Measurements from ENCODE around the gene RNF213.

RNF213 gene

DNA sequence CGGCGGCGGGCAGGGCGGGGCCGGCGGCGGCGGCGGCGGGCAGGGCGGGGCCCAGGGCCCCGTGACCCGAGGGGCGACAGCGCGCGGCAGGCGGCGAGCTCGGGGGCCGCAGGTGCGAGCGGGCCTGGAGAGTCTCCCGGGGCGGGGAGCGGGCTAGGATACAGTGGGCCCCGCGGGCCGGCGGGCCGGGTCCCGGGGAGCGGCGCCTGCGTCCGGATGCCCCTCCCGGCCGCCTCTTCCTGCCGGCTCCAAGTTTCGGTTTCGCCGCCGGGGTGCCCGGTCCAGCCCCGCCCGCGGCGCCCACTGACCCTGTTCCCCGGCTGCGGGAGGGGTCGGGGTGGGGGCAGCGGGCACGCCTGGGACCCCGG is at the start of gene RNF213:
TSS of gene RNF213 (plus strand) at position 62 of the 368 bp plus-strand sequence. CDS start 2,830 bp downstream, outside the sequence.
- peak within 1 kb of the TSS; percentile 84 to 85 for H3K4me3 ChIP-seq (ENCODE audit: low read length in 2 of 2)
- no peaks in the 10 kb centered on the region for H3K9me3 ChIP-seq (ENCODE audit: control insufficient read depth in 2 of 2, low read length in 2 of 2)
- peaks cover 46 to 52% of the 10 kb centered on the region in 2 donors for H3K4me1 ChIP-seq (ENCODE audit: control insufficient read depth in 2 of 2, insufficient read depth in 2 of 2, low read length in 2 of 2)
- H3K36me3 ChIP-seq (ENCODE audit: control insufficient read depth in 2 of 2, insufficient read depth in 2 of 2, low read length in 2 of 2): peaks cover 1 to 4% of the 10 kb centered on the region in 2 donors
- H3K27ac ChIP-seq (ENCODE audit: low read depth in 2 of 2, low read length in 2 of 2): peak within 1 kb of the TSS; percentile 96
- H3K27me3 ChIP-seq (ENCODE audit: control insufficient read depth in 2 of 2, insufficient read depth in 2 of 2, low read length in 2 of 2): no peaks in the 10 kb centered on the region
- peak within 1 kb of the TSS; percentile 85 to 91 for H3K9ac ChIP-seq (ENCODE audit: low read depth in 1 of 2, low read length in 2 of 2)

DNA sequence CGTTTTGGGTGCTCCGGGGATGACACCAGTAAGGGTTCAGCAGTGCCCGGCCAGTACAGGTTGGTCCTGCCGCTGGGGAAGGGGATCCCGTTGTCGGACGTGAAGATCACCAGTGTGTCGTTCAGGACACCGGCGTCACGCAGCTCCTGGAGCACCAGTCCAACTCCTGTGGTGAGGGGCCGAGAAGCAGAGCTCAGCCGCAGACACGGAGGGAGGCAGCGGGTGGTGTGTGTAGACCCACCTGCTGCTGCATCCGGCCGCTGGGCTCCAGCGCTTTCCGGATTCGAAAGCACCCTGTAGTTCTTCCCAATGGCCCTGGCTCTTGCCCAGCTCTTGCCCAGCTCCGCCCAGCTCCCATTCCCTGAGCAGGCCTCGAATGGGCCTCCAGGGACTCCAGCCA is 48.5 kb upstream of the RNF213 start:
- Histone ChIP-seq H3K4me1 (ENCODE audit: control insufficient read depth in 2 of 2, insufficient read depth in 2 of 2, low read length in 2 of 2) (no peaks in the 10 kb centered on the region), H3K9ac (ENCODE audit: low read depth in 1 of 2, low read length in 2 of 2) (no peak overlapping the region), H3K27ac (ENCODE audit: low read depth in 2 of 2, low read length in 2 of 2) (no peak overlapping the region), H3K27me3 (ENCODE audit: control insufficient read depth in 2 of 2, insufficient read depth in 2 of 2, low read length in 2 of 2) (no peaks in the 10 kb centered on the region), H3K9me3 (ENCODE audit: control insufficient read depth in 2 of 2, low read length in 2 of 2) (no peaks in the 10 kb centered on the region), H3K36me3 (ENCODE audit: control insufficient read depth in 2 of 2, insufficient read depth in 2 of 2, low read length in 2 of 2) (peaks cover 26 to 52% of the 10 kb centered on the region in 2 donors), H3K4me3 (ENCODE audit: low read length in 2 of 2) (no peak overlapping the region)

DNA sequence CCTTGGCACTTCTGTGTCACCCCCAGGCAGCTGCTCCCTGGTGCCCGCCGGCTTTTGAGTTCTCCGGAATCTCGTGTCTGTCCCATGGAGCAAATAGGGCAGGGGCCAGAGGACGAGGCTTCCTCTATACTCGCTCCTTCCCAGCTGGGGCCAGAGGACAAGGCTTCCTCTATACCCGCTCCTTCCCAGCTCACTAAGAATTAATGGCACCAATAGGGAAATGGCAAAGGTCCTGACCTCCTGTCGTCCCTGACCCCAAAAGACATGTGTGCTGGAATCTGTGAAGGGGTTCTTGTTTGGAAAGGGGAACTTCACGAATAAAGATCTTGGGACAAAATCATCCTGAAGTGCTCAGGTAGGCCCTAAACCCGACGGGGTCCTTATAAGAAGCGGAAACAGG is 48.1 kb upstream of the RNF213 start:
- Histone ChIP-seq H3K9ac (ENCODE audit: low read depth in 1 of 2, low read length in 2 of 2) (no peak overlapping the region), H3K27ac (ENCODE audit: low read depth in 2 of 2, low read length in 2 of 2) (no peak overlapping the region), H3K4me1 (ENCODE audit: control insufficient read depth in 2 of 2, insufficient read depth in 2 of 2, low read length in 2 of 2) (no peaks in the 10 kb centered on the region), H3K36me3 (ENCODE audit: control insufficient read depth in 2 of 2, insufficient read depth in 2 of 2, low read length in 2 of 2) (peaks cover 30 to 56% of the 10 kb centered on the region in 2 donors), H3K4me3 (ENCODE audit: low read length in 2 of 2) (no peak overlapping the region), H3K27me3 (ENCODE audit: control insufficient read depth in 2 of 2, insufficient read depth in 2 of 2, low read length in 2 of 2) (no peaks in the 10 kb centered on the region), H3K9me3 (ENCODE audit: control insufficient read depth in 2 of 2, low read length in 2 of 2) (no peaks in the 10 kb centered on the region)

DNA sequence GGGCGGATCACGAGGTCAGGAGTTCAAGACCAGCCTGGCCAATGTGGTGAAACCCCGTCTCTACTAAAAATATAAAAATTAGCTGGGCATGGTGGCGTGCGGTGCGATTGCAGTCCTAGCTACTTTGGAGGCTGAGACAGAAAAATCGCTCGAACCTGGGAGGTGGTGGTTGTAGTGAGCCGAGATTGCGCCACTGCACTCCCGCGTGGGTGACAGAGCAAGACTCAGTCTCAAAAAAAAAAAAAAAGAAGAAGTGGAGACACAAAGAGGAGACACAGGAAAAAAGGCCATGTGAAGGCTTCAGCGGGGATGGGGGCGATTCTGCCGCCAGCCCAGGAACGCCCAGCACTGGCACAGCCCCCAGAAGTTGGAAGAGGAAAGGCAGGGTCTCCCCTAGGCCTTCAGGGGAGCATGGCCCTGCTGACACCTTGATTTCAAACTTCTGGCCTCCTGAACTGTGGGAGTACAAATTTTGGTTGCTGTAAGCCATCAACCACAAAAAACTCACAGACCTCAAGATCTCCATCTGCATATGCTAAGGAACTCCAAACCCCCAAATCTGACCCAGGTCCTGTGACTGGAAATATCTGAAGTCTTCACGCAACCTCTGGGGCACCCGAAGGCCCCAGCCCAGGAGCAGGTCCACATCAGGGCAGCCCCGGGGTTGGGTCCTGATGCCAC is 47.5 kb upstream of the RNF213 start:
- Histone ChIP-seq H3K27me3 (ENCODE audit: control insufficient read depth in 2 of 2, insufficient read depth in 2 of 2, low read length in 2 of 2) (no peaks in the 10 kb centered on the region), H3K27ac (ENCODE audit: low read depth in 2 of 2, low read length in 2 of 2) (no peak overlapping the region), H3K4me1 (ENCODE audit: control insufficient read depth in 2 of 2, insufficient read depth in 2 of 2, low read length in 2 of 2) (no peaks in the 10 kb centered on the region), H3K36me3 (ENCODE audit: control insufficient read depth in 2 of 2, insufficient read depth in 2 of 2, low read length in 2 of 2) (peaks cover 32 to 60% of the 10 kb centered on the region in 2 donors), H3K9me3 (ENCODE audit: control insufficient read depth in 2 of 2, low read length in 2 of 2) (no peaks in the 10 kb centered on the region), H3K9ac (ENCODE audit: low read depth in 1 of 2, low read length in 2 of 2) (no peak overlapping the region), H3K4me3 (ENCODE audit: low read length in 2 of 2) (no peak overlapping the region)

DNA sequence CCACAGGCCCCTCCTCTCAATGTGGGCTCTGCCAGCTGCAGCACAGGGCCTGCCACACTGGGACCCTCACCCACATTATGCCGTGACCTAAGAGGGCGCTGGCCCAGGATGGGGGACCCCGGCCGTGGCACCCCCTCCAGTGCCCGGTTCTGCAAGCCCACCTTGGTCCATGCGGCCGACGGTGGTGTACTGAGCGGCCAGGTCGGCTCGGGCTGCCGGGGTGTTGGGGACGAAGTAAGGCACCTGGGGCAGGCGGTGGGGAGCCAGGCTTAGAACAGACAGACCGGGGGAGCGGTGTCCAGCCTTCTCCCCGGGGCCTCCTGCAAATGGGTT is 47.0 kb upstream of the RNF213 start:
- Histone ChIP-seq H3K9me3 (ENCODE audit: control insufficient read depth in 2 of 2, low read length in 2 of 2) (no peaks in the 10 kb centered on the region), H3K4me3 (ENCODE audit: low read length in 2 of 2) (no peak overlapping the region), H3K27ac (ENCODE audit: low read depth in 2 of 2, low read length in 2 of 2) (no peak overlapping the region), H3K9ac (ENCODE audit: low read depth in 1 of 2, low read length in 2 of 2) (no peak overlapping the region), H3K4me1 (ENCODE audit: control insufficient read depth in 2 of 2, insufficient read depth in 2 of 2, low read length in 2 of 2) (peaks cover 0 to 4% of the 10 kb centered on the region in 2 donors), H3K27me3 (ENCODE audit: control insufficient read depth in 2 of 2, insufficient read depth in 2 of 2, low read length in 2 of 2) (no peaks in the 10 kb centered on the region), H3K36me3 (ENCODE audit: control insufficient read depth in 2 of 2, insufficient read depth in 2 of 2, low read length in 2 of 2) (peaks cover 32 to 61% of the 10 kb centered on the region in 2 donors)

DNA sequence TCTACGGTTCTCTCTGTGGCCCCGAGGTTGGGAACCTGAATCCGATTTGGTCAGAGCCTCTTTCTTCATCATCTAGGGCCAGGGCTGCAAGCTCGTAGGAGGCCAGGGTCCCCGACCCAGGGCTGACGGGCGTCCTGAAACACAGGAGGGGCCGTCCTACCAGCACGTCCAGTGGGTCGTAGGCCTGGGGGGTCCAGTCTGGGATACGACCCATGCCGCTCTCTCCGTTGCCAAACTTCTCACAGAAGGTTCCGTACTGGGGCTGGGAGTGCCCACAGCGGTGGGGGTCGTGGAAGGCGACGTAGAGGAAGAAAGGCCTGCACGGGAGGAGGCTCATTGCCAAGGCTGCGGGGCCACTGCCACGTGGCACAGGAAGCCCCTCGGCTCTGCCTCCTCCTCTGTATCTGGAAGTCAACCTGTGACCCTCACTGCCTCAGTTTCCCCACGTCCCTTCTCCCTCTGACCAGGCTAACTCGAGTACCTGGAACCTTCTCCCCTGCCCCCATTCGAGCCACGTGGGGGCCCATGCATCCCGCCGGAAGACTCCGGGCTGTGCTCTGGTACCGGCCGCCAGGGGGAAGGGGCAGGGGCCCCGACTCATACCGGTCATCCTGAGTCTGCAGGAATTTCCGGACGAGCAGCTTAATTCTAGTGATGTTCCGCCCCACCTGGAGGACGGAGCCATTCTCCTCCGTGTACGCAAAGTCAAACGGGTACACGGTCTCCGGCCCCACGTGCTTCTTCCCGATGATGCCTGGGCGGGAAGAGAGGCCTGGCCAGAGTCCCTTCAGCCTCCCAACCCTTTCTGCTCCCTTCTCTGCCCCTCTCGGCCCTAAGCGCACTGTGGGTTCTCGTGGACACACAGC is 46.4 kb upstream of the RNF213 start:
- Histone ChIP-seq H3K27ac (ENCODE audit: low read depth in 2 of 2, low read length in 2 of 2) (no peak overlapping the region), H3K9ac (ENCODE audit: low read depth in 1 of 2, low read length in 2 of 2) (no peak overlapping the region), H3K4me1 (ENCODE audit: control insufficient read depth in 2 of 2, insufficient read depth in 2 of 2, low read length in 2 of 2) (peaks cover 2 to 6% of the 10 kb centered on the region in 2 donors), H3K9me3 (ENCODE audit: control insufficient read depth in 2 of 2, low read length in 2 of 2) (no peaks in the 10 kb centered on the region), H3K36me3 (ENCODE audit: control insufficient read depth in 2 of 2, insufficient read depth in 2 of 2, low read length in 2 of 2) (peaks cover 32 to 55% of the 10 kb centered on the region in 2 donors), H3K27me3 (ENCODE audit: control insufficient read depth in 2 of 2, insufficient read depth in 2 of 2, low read length in 2 of 2) (no peaks in the 10 kb centered on the region), H3K4me3 (ENCODE audit: low read length in 2 of 2) (no peak overlapping the region)

DNA sequence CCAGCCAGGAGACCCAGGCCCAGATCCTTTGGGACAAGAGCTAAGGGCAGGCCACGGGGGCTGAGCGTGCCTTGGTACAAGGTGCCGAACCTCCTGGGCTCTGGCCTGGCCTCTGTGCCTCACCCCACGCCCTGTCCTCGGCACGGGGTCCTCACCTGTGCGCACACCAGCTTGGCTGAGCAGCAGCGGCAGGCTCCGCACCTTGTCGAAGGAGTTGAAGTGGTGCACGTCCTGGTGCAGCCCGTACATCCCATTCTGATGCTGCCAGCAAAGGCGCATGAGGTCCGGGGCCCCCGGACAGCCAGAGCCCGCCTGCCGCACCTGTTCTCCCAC is 45.8 kb upstream of the RNF213 start:
- H3K36me3 ChIP-seq (ENCODE audit: control insufficient read depth in 2 of 2, insufficient read depth in 2 of 2, low read length in 2 of 2): peaks cover 30 to 50% of the 10 kb centered on the region in 2 donors
- H3K9ac ChIP-seq (ENCODE audit: low read depth in 1 of 2, low read length in 2 of 2): no peak overlapping the region
- no peaks in the 10 kb centered on the region for H3K9me3 ChIP-seq (ENCODE audit: control insufficient read depth in 2 of 2, low read length in 2 of 2)
- H3K27me3 ChIP-seq (ENCODE audit: control insufficient read depth in 2 of 2, insufficient read depth in 2 of 2, low read length in 2 of 2): no peaks in the 10 kb centered on the region
- H3K4me3 ChIP-seq (ENCODE audit: low read length in 2 of 2): no peak overlapping the region
- peaks cover 6 to 11% of the 10 kb centered on the region in 2 donors for H3K4me1 ChIP-seq (ENCODE audit: control insufficient read depth in 2 of 2, insufficient read depth in 2 of 2, low read length in 2 of 2)
- H3K27ac ChIP-seq (ENCODE audit: low read depth in 2 of 2, low read length in 2 of 2): no peak overlapping the region

DNA sequence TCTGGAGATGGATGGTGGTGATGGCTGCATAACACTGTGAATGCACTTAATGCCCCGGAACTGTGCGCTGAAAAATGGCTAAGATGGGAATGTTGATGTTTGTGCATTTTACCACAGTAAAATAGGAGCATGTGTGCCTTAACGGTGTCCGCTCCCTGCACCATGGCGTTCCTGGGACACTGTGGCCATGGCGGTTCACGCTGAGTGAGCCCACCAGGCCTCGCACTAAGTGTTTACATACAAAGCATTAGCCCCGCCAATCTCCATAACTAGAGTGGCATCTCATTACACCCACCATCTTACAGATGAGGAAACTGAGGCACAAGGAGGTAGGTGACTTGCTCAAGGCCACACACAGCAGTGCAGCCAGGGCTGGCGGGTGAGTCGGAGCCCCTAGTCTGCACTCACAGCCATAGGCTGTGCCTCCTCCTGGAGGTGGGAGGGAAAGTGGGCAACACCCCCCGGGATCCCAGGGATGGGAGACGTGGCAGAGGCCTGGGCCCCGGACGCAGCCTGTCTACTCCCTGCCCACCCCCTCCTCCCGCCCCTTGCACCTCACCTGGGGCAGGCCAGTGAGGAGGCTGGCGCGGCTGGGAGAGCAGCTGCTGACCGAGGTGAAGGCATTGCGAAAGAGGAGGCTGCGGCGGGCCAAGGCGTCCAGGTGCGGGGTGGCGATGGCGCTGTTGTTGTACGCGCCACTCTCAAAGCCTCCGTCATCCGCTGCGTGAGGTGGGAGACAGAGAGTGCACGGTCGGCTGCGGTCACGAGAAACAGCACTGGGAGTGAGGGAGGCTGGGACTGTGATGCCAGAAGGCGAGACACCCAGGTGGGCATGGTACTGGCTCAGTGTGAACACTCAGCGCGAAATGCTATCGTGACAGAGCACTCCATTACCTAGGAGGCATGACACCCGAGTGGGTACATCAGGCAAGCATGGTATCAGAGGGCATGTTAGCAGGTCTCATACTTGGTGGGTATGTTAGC is 43.9 kb upstream of the RNF213 start:
- H3K27ac ChIP-seq (ENCODE audit: low read depth in 2 of 2, low read length in 2 of 2): no peak overlapping the region

DNA sequence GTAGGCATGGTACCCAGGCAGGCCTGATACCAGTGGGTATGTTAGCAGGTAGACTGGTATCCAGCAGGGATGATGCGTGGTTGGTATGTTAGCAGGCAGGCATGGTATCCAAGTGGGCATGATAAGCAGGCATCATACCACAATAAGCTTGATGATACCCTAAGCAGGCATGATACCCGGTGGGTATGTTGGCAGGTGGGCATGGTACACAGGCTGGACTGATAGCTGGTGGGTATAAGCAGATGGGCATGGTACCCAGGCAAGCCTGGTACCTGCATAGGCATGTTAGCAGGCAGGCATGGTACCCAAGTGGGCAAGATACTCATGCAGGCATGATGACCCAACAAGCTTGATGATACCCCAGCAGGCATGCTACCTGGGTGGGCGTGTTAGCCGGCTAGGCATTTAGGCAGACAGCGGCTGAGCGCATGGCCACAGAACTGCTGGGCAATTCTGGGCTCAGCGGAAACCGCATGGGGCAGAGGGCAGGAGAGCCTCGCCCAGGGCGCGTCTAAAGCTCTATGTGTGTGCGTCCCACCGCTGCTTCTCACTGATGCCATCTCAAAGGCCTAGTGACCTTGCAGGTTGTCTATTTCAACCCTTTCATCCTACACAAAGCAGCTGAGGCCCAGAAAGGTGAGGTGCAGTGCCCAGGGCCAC is 42.8 kb upstream of the RNF213 start:
- Histone ChIP-seq H3K9ac (ENCODE audit: low read depth in 1 of 2, low read length in 2 of 2) (no peak overlapping the region), H3K36me3 (ENCODE audit: control insufficient read depth in 2 of 2, insufficient read depth in 2 of 2, low read length in 2 of 2) (peaks cover 16 to 27% of the 10 kb centered on the region in 2 donors), H3K4me1 (ENCODE audit: control insufficient read depth in 2 of 2, insufficient read depth in 2 of 2, low read length in 2 of 2) (peaks cover 14% of the 10 kb centered on the region in 2 donors), H3K27ac (ENCODE audit: low read depth in 2 of 2, low read length in 2 of 2) (no peak overlapping the region), H3K4me3 (ENCODE audit: low read length in 2 of 2) (no peak overlapping the region), H3K9me3 (ENCODE audit: control insufficient read depth in 2 of 2, low read length in 2 of 2) (no peaks in the 10 kb centered on the region), H3K27me3 (ENCODE audit: control insufficient read depth in 2 of 2, insufficient read depth in 2 of 2, low read length in 2 of 2) (no peaks in the 10 kb centered on the region)

More for the DNA sequence above, 43.9 kb upstream of the RNF213 start:
- Histone ChIP-seq H3K36me3 (ENCODE audit: control insufficient read depth in 2 of 2, insufficient read depth in 2 of 2, low read length in 2 of 2) (peaks cover 20 to 32% of the 10 kb centered on the region in 2 donors), H3K9ac (ENCODE audit: low read depth in 1 of 2, low read length in 2 of 2) (no peak overlapping the region), H3K27me3 (ENCODE audit: control insufficient read depth in 2 of 2, insufficient read depth in 2 of 2, low read length in 2 of 2) (no peaks in the 10 kb centered on the region), H3K4me1 (ENCODE audit: control insufficient read depth in 2 of 2, insufficient read depth in 2 of 2, low read length in 2 of 2) (peaks cover 14% of the 10 kb centered on the region in 2 donors), H3K9me3 (ENCODE audit: control insufficient read depth in 2 of 2, low read length in 2 of 2) (no peaks in the 10 kb centered on the region), H3K4me3 (ENCODE audit: low read length in 2 of 2) (no peak overlapping the region)
